Effector memory CD8-positive, alpha-beta T cell (primary cell): ENCODE results near the gene POLR2H.

Experiments used
- ATAC-seq: fragments of 150-1000 bp; cut with Tn5 transposase; replicated peaks from 2 replicates; pipeline ENCODE4 v1.10.0; 2021; ENCODE audit warnings: mild to moderate bottlenecking, moderate library complexity
- DNase-seq, 3 experiments: peaks; one replicate each; pipeline ENCODE4 v3.0.0; 2021
- H3K27ac Mint-ChIP-seq, 2 donors: one replicate each; pipeline ENCODE4 v1.8.0; 2022; ENCODE audit warnings: mild to moderate bottlenecking in 2 of 2, mixed read lengths in 2 of 2, moderate library complexity in 2 of 2
- H3K27me3 Mint-ChIP-seq, 2 donors: one replicate each; pipeline ENCODE4 v1.8.0; 2022; ENCODE audit warnings: mixed read lengths in 2 of 2
- H3K36me3 Mint-ChIP-seq: one replicate; pipeline ENCODE4 v1.8.0; 2022; ENCODE audit warnings: mild to moderate bottlenecking, moderate library complexity, mixed read lengths; ENCODE audit not compliant: insufficient read depth
- H3K4me1 Mint-ChIP-seq, 2 donors: one replicate each; pipeline ENCODE4 v1.8.0; 2022; ENCODE audit warnings: low read depth in 2 of 2, mixed read lengths in 2 of 2
- H3K4me3 Mint-ChIP-seq, 2 donors: one replicate each; pipeline ENCODE4 v1.8.0; 2022; ENCODE audit warnings: mild to moderate bottlenecking in 2 of 2, mixed read lengths in 2 of 2, moderate library complexity in 2 of 2
- H3K9me3 Mint-ChIP-seq, 2 donors: one replicate each; pipeline ENCODE4 v1.8.0; 2022; ENCODE audit warnings: mixed read lengths in 2 of 2

POLR2H gene

DNA sequence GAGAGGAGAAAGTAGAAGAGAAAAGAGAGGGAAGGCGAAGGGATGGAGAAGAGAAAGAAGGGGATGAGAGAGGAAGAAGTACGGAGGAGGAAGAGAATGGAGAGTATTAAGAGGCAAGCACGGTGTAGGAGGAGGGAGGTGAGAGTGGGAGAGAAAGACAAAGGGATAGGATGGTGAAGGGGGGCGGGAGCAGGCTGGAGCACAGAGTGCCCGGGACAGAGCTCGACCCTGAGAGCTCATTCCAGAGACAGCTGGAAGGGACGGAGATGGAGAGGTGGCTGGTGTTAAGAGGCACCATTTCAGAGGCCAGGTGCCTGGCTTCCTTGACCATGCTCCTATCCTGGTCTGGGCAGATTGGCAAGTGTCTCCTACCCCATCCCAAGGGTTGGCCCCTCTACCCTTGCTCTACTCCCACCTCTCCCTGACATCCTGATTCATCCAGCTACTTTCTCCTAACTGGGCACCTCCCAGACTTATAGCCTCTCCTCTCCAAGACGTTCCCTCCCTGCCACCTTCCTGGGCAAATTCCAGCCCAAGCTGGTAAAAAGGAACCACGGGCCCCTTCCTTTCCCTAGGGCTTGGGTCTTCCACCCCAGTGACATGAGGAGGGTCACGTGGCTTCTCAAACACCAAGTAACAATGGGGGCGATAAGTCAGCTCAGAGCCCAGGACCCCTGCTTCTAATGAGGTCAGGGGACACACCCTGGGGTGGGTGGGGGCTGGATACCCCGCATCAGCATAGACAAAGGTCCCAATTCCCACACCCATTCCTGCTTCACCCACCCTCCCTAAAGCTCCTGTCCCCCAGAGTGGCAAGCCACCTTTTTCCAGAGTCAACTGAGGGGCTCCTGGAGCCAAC lies 1.2 kb upstream of the POLR2H start:
- peaks cover 18 to 19% of the 10 kb centered on the region in 2 donors for H3K4me1 Mint-ChIP-seq
- no peak for ATAC-seq
- H3K36me3 Mint-ChIP-seq, result peaks cover 30% of the 10 kb centered on the region
- DNase-seq, result no peak
- no peaks in the 10 kb centered on the region for H3K27me3 Mint-ChIP-seq
- no peaks in the 10 kb centered on the region for H3K9me3 Mint-ChIP-seq
- no peak overlapping the region for H3K27ac Mint-ChIP-seq
- H3K4me3 Mint-ChIP-seq, result peak overlapping the region; percentile 71 to 79

- DNase-seq (no peak), ATAC-seq (no peak)
- Mint-ChIP-seq H3K4me1 (peaks cover 19 to 20% of the 10 kb centered on the region in 2 donors), H3K27me3 (no peaks in the 10 kb centered on the region), H3K36me3 (peaks cover 36% of the 10 kb centered on the region), H3K9me3 (no peaks in the 10 kb centered on the region), H3K27ac (no peak overlapping the region), H3K4me3 (peak overlapping the region; percentile 71 to 79)
These were observed 480 bp upstream of the POLR2H start for GRCh38 chr3:184360929-184361531.

DNA sequence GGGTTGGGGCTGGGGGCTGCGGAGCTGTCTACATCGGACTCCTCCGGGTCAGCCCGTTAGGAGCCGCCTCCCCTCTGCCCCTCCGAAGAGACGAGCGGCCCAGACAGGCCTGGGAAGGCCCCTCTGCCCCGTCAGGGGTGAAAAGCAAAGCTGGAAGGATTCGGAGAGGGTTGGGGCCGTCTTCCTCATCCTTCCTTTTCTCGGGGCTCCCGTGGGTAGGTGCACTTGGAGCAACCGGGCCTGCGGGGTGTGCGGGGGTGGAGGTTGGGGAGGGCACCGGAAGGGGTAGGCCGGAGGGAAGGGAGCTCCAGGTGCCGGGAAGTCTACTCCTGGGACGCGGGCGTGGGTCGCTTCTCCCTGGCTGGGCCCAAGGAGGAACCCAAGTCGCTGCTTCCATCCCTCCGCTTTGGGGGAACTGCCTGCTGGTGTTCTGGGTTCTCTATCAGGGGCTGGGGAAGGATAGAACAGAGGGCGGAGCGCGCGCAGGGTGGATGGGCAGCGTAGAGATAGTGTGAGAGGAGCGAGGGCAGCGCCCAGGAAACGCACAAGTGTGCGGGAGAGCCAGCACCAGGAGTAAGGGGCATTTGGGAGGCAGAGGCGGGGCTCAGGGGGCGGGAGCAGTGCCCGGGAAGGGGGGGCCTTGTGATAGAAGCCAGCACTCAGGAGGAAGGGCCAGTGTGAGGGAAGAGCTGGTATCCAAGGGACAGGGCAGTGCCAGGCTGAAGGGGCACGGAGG lies 590 bp downstream of the POLR2H start:
- ATAC-seq (peak; percentile 8), DNase-seq (peak in 1 of 3 experiments; percentile 23)
- Mint-ChIP-seq H3K4me1 (peaks cover 19 to 24% of the 10 kb centered on the region in 2 donors), H3K4me3 (peak overlapping the region; percentile 89 to 99), H3K27me3 (no peaks in the 10 kb centered on the region), H3K36me3 (peaks cover 46% of the 10 kb centered on the region), H3K9me3 (no peaks in the 10 kb centered on the region), H3K27ac (peak overlapping the region; percentile 87 to 95)

DNA sequence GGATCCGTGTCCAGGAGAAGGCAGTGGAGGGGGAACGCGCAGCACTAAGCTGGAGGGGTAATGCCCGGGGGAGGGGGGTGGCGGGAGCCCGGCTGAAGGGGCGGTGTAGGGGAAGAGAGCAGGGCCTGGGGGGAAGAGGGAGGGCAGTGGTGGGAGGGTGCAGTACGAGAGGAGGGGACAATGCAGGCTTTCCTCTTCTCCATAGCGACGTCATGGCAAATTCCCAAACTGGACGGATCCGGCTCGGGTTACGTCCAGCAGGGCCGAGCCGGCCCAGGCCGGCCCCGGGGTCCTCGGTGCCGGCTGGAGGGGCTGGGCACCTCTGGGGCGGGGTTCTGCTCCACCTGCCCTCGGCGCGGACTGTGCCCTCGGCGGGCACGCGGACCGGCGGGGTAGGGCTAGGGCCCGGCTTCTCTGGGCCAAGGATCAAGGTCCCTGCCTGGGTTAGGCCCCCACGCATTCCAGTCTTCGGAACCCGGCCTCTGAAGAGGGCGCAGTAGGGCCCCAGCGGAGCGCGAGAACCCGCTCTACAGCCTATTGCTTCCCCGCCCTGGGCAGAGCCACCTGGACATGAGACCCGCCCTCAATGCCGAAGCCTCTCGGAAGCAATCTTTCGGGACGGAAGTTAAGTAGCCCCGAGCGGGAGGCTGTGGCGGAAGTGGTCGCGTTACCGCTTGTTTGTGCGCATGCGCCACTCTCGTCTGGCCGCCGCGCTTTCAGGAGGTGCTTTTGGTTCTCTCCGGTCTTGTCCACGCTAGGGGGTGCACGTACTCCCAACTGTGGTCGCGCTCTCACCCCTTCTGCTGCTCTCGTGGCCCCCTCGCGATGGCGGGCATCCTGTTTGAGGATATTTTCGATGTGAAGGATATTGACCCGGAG lies 1.4 kb downstream of the POLR2H start:
- H3K27ac Mint-ChIP-seq, result peak overlapping the region; percentile 87 to 95
- ATAC-seq (peak; percentile 86), DNase-seq (peak; percentile 90 to 93 (median 92))
- H3K9me3 Mint-ChIP-seq, result no peaks in the 10 kb centered on the region
- peaks cover 19 to 24% of the 10 kb centered on the region in 2 donors for H3K4me1 Mint-ChIP-seq
- peak overlapping the region; percentile 89 to 99 for H3K4me3 Mint-ChIP-seq
- H3K36me3 Mint-ChIP-seq, result peaks cover 54% of the 10 kb centered on the region
- no peaks in the 10 kb centered on the region for H3K27me3 Mint-ChIP-seq

DNA sequence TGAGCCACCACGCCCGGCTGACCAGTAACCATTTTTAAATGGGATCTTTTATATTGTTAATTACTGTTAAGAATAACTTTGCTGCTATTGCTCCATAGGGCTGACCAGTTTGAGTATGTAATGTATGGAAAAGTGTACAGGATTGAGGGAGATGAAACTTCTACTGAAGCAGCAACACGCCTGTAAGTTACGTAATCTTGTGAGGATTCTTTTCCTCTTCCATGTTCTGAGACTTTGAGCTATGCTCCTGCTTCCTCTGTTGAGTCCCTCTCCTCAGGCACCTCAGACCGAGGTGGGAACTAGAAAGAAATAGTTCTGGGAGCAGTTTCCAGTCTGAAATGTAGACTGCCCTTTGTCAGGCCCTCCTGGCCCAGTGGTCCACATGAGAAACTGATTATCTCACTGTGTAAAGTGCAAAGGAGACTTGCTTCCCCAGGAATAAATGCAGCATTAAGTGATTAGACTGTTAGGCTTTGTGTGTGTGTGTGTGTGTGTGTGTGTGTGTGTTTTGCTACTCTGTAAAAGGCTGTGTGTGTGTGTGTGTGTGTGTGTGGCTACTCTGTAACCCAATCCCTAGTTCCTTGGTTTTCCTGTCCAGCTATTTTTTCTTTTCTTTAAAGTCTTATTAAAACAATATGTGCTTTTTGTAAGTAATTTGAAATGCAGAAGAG lies 5.2 kb downstream of the POLR2H start:
- H3K36me3 Mint-ChIP-seq, result peaks cover 61% of the 10 kb centered on the region
- H3K27ac Mint-ChIP-seq, result no peak overlapping the region
- H3K4me1 Mint-ChIP-seq, result peaks cover 18 to 25% of the 10 kb centered on the region in 2 donors
- no peak overlapping the region for H3K4me3 Mint-ChIP-seq
- DNase-seq, result no peak
- H3K9me3 Mint-ChIP-seq, result no peaks in the 10 kb centered on the region
- no peaks in the 10 kb centered on the region for H3K27me3 Mint-ChIP-seq
- ATAC-seq, result no peak

GRCh38 chr3:184368116-184368515 lies 6.6 kb downstream of the POLR2H start:
- Mint-ChIP-seq H3K27ac (peak overlapping the region in 1 of 2 donors; percentile 19), H3K4me1 (peaks cover 12 to 21% of the 10 kb centered on the region in 2 donors), H3K4me3 (no peak overlapping the region), H3K36me3 (peaks cover 54% of the 10 kb centered on the region), H3K9me3 (no peaks in the 10 kb centered on the region), H3K27me3 (no peaks in the 10 kb centered on the region)
- no peak for DNase-seq
- ATAC-seq, result no peak

- H3K9me3 Mint-ChIP-seq, result no peaks in the 10 kb centered on the region
- peaks cover 48% of the 10 kb centered on the region for H3K36me3 Mint-ChIP-seq
- peaks cover 12 to 16% of the 10 kb centered on the region in 2 donors for H3K4me1 Mint-ChIP-seq
- no peak overlapping the region for H3K27ac Mint-ChIP-seq
- H3K4me3 Mint-ChIP-seq, result no peak overlapping the region
- no peak for DNase-seq
- no peak for ATAC-seq
- H3K27me3 Mint-ChIP-seq, result no peaks in the 10 kb centered on the region
These were observed 7.2 kb downstream of the POLR2H start for GRCh38 chr3:184368586-184369183.

DNA sequence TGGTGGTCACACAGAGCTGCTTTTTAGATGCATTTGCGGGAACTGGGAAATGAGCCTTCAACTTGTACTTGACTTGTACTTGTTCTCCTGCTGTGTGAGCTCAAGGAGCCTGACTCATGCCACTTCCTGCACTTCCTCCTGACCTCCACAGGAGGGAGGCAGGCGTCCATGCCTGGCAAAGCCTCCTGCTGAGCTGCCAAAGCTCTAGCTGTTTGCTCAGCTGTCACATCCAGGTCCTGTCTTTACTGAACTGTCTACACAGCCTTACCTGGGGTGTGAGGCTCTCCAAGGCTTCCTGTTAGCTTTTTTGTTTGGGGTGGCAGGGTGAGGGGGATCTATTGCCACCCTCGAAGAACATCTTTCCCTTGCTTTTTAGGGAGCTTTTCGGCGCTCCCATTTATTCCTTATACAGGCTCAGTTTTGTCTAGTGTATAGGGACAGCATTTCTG lies 10.1 kb downstream of the POLR2H start:
- ATAC-seq, result peak; percentile 89
- Mint-ChIP-seq H3K27me3 (peaks cover 17 to 20% of the 10 kb centered on the region in 2 donors), H3K9me3 (no peaks in the 10 kb centered on the region), H3K4me1 (peaks cover 3 to 6% of the 10 kb centered on the region in 2 donors), H3K4me3 (no peak overlapping the region), H3K27ac (no peak overlapping the region), H3K36me3 (peaks cover 25% of the 10 kb centered on the region)
- DNase-seq, result peak; percentile 36 to 44 (median 41)

DNA sequence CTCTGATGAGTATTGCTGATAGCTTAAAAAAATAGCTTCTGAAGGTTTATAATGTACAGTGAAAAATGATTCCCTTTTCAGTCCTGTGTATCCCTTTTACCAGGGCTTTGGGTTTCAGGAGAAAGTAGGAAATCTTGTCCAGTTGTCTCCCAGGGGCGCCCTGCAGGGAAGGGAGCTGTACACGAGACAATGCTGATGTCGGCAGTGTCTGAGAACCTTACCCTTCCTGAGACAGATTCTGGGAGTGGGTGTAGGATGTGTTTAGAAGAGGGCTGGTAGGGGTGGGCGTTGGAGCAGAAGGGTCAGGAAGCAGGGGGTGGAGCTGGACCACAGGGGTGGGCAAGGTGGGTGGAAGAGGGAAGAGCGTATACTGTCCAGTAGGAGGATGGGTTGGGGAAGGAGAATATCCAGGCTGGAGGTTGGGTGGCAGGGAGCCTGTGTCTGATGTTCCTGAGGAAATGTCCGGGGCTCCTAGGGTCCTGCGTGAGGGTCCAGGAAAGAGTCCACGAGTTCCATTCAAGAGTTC lies 10.8 kb downstream of the POLR2H start:
- Mint-ChIP-seq H3K9me3 (no peaks in the 10 kb centered on the region), H3K27me3 (peaks cover 25 to 28% of the 10 kb centered on the region in 2 donors), H3K4me3 (no peak overlapping the region), H3K27ac (peak overlapping the region in 1 of 2 donors; percentile 7), H3K4me1 (peaks cover 3% of the 10 kb centered on the region in 2 donors), H3K36me3 (peaks cover 18% of the 10 kb centered on the region)
- DNase-seq (no peak), ATAC-seq (no peak)

GRCh38 chr3:184372911-184373310 lies 11.4 kb downstream of the POLR2H start:
- DNase-seq (no peak), ATAC-seq (no peak)
- H3K4me1 Mint-ChIP-seq, result peaks cover 3 to 5% of the 10 kb centered on the region in 2 donors
- H3K27me3 Mint-ChIP-seq, result peaks cover 31 to 33% of the 10 kb centered on the region in 2 donors
- peaks cover 13% of the 10 kb centered on the region for H3K36me3 Mint-ChIP-seq
- no peaks in the 10 kb centered on the region for H3K9me3 Mint-ChIP-seq
- H3K4me3 Mint-ChIP-seq, result no peak overlapping the region
- no peak overlapping the region for H3K27ac Mint-ChIP-seq

DNA sequence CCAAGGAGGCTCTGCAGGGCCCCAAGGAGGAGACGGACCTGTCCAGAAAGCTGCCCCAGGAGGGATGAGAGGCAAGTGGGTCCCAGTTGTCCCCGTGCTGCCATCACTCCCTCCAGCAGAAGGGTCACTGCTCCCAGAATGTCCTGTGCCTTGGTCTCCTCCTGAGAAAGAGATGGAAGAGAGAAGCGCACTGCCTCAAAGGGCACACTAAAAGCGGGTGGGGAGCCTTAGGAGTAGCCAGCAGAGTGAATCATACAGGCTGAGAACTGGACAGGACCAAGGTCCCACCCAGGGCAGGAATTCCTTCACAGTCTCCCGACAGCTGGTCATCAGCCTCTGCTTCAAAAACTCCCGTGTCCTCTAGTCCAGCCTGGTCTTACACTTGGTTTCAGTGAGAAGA lies 11.9 kb downstream of the POLR2H start:
- H3K4me1 Mint-ChIP-seq, result peaks cover 3 to 6% of the 10 kb centered on the region in 2 donors
- H3K27me3 Mint-ChIP-seq, result peaks cover 36 to 39% of the 10 kb centered on the region in 2 donors
- DNase-seq, result no peak
- no peaks in the 10 kb centered on the region for H3K9me3 Mint-ChIP-seq
- no peak overlapping the region for H3K4me3 Mint-ChIP-seq
- H3K36me3 Mint-ChIP-seq, result peaks cover 8% of the 10 kb centered on the region
- no peak overlapping the region for H3K27ac Mint-ChIP-seq
- ATAC-seq, result no peak
